ENCODE results near the gene SCIN.

DNA sequence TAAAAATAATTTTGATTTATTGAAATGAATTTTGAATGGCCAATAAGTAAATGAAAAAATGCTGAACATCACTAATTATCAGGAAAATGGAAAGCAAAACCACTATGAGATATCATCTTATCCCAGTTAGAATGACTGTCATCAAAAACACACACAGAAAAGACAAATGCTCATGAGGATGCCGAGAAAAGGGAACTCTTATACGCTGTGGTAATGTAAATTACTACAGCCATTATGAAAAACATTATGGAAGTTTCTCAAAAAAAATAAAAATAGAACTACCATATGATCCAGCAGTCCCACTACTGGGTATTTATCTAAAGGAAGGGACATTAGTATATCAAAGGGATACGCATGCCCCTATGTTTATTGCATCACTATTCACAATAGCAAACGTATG is 15.8 kb downstream of the SCIN start:
- TF ChIP-seq, protein P1, sequence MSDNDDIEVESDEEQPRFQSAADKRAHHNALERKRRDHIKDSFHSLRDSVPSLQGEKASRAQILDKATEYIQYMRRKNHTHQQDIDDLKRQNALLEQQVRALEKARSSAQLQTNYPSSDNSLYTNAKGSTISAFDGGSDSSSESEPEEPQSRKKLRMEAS (IDR thresholded peaks at IDR 0.05), result no peak
- TF ChIP-seq TAF1 (IDR thresholded peaks at IDR 0.05; ENCODE audit: low read depth), result no peak
- TF ChIP-seq, protein P2, sequence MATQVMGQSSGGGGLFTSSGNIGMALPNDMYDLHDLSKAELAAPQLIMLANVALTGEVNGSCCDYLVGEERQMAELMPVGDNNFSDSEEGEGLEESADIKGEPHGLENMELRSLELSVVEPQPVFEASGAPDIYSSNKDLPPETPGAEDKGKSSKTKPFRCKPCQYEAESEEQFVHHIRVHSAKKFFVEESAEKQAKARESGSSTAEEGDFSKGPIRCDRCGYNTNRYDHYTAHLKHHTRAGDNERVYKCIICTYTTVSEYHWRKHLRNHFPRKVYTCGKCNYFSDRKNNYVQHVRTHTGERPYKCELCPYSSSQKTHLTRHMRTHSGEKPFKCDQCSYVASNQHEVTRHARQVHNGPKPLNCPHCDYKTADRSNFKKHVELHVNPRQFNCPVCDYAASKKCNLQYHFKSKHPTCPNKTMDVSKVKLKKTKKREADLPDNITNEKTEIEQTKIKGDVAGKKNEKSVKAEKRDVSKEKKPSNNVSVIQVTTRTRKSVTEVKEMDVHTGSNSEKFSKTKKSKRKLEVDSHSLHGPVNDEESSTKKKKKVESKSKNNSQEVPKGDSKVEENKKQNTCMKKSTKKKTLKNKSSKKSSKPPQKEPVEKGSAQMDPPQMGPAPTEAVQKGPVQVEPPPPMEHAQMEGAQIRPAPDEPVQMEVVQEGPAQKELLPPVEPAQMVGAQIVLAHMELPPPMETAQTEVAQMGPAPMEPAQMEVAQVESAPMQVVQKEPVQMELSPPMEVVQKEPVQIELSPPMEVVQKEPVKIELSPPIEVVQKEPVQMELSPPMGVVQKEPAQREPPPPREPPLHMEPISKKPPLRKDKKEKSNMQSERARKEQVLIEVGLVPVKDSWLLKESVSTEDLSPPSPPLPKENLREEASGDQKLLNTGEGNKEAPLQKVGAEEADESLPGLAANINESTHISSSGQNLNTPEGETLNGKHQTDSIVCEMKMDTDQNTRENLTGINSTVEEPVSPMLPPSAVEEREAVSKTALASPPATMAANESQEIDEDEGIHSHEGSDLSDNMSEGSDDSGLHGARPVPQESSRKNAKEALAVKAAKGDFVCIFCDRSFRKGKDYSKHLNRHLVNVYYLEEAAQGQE (IDR thresholded peaks at IDR 0.05; ENCODE audit: low read depth), result no peak

Measured in Ishikawa (cell line).